Measurements from ENCODE around the gene ELN.
"Not testable (repeated sequence)": the region's sequence is repeated elsewhere in the genome, so short reads cannot be mapped to it uniquely, and the experiment has no call there.

The ELN gene

DNA sequence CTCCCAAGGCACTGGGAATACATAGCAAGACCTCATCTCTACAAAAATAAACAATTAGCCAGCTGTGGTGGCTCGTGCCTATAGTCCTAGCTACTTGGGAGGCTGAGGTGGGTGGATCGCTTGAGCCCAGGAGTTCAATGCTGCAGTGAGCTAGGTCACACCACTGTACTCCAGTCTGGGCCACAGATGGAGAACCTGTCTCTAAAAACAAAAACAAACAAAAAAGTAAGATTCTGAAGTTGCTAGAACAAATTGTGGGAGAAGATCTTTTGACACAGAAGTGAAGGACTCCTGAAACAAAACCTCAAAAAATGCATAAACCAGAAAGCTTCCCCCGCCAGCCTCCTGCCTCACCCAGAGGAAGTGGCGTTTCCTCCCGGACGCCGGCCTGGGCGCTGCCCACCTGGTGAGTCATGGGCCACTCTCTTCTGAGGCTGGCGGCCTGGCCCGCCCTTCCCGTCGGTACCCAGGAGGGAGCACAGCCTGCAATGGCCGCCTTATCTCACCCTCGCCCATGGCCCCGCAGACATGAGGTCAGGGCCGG is 25.4 kb upstream of the ELN start:
- no peak for DNase-seq

- DNase-seq = no peak
These were observed 24.4 kb upstream of the ELN start for GRCh38 chr7:74003621-74004020.

- no peak for DNase-seq
These were observed 21.9 kb upstream of the ELN start for GRCh38 chr7:74006032-74006431.

- no peak for DNase-seq
These were observed 21.3 kb upstream of the ELN start for GRCh38 chr7:74006451-74007241.

GRCh38 chr7:74007242-74007567 is 20.8 kb upstream of the ELN start:
- DNase-seq = no peak

DNA sequence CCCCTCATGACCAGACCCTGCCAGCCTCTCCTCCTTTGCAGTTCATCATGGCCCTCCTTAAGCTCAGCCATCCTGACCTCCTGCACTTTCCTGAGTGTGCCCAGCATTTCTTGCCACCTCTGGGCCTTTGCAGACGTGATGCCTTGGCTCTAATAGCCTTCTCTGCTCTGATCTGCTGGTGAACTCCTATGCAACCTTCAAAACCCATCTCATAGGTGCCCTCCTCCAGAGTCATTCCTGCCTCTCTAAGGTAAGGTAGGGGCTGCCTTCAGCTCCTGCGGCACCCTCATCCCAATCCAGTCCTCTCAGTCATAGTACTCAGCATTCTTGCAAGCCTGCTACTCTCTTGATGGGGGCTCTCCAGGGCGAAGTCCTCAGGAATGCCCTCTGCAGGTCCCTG is 19.3 kb upstream of the ELN start:
- DNase-seq = no peak

- no peak for DNase-seq
These were observed 18.3 kb upstream of the ELN start for GRCh38 chr7:74009719-74010118.

- no peak for DNase-seq
These were observed 17.6 kb upstream of the ELN start for GRCh38 chr7:74010407-74010806.

DNA sequence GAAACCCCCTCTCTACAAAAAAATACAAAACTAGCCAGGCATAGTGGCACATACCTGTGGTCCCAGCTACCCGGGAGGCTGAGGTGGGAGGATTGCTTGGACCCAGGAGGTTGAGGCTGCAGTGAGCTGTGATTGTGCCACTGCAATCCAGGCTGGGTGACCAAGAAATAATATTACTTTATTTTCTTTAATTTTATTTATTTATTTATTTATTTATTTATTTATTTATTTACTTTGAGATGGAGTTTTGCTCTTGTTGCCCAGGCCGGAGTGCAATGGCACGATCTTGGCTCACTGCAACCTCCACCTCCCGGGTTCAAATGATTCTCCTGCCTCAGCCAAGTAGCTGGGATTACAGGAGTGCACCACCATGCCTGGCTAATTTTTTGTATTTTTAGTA is 16.6 kb upstream of the ELN start:
- DNase-seq = not testable (repeated sequence)

DNA sequence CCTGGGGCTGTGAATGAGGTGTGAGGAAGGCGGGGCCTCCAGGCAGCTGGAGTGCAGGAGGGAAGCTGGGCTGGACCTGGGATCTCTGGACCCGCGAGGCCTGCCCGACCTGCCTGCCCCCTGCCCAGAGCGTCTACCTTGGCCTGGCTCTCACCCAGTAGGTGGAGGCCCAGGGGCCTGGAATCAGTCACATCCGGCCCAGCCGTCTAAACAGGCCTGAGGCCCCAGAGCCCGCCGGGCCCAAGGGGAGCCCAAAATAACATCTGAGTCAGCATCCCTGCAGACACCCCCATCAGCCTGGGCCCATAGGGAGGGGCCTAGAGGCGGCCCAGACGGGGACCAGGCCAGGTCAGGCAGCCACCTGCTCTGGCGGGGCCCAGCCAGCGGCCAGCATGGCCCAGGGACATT is 15.1 kb upstream of the ELN start:
- no peak for DNase-seq

DNA sequence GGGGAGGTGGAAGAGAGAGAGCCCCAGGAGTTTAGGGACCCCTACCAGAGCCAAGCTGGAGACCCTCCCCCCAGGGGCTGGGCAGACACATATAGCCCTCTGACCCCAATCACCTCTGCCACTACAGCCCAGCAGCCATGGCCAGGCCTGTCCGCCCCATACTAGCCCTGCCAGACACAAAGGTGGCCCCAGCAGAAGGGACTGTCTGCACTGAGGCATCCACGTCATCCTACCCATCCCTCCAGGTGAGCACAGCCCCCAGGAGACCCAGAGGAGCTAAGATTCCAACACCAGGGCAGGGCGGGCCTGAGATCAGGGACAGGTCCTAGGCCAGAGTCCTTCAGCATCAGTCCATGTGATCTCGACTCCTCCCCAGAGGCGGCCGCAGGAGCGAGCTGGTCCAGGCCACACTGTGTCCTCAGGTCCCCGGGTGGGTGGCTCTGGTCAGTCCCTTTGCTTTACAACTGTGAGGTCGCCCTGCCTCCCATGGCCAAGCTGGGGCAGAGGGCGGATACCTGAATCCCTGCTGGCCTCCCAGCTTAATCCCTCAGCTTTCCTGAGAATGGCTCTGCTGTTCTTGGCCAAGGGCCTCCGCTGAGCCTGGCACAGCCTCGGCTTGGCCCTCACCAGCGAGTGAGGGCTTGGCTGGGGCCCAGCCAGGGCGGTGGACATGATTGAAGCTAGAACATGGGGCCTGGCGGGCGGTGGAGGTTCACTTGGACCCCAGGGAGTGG is 14.3 kb upstream of the ELN start:
- DNase-seq = no peak

- no peak for DNase-seq
These were observed 13.0 kb upstream of the ELN start for GRCh38 chr7:74014931-74015330.

DNA sequence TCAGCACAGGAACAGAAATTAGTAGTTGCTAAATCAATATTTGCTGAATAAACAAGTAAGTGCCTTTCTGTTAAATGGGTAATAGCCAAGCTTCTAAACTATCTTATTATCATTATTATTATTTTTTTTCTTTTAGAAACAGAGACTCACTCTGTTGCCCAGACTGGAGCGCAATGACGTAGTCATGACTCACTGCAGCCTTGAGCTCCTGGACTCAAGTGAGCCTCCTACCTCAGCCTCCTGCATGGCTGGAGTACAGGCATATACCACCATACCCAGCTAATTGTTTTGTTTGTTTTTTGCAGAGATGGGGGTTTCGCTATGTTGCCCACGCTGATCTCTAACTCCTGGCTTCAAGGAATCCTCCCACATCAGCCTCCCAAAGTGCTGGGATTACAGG is 12.3 kb upstream of the ELN start:
- DNase-seq = no peak

- no peak for DNase-seq
These were observed 10.8 kb upstream of the ELN start for GRCh38 chr7:74017125-74017524.

DNA sequence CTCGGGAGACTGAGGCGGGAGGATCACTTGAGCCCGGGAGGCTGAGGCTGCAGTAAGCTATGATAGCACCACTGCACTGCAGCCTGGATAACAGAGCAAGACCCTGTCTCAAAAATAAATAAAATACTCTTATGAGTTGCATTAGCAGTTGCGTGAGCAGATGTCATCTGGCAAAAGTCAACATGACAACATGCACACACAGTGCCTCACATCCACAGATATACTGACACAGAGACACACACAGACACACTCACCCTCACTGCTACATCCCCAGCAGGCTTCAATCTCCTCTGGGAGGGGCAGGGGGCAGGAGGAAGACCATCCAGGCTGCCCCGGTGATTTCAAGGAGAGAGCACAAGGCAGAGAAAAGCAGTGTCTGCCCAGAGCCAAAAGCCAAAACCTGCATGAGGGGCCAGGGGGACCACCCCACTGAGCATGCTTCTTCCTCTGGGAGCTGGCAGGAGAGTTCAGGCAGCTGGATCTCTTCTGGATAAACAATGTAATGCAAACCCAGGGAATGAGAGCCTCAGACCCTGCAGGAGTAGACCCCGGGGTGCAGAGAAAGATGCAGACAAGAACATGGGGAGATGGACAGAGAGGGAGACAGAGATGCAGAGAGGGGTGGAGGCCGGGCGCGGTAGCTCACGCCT is 9.6 kb upstream of the ELN start:
- DNase-seq = no peak

GRCh38 chr7:74019149-74019548 is 8.8 kb upstream of the ELN start:
- DNase-seq = no peak

- DNase-seq = no peak
These were observed 7.6 kb upstream of the ELN start for GRCh38 chr7:74020390-74020789.

GRCh38 chr7:74021546-74022320 is 6.2 kb upstream of the ELN start:
- DNase-seq = no peak

- no peak for DNase-seq
These were observed 5.5 kb upstream of the ELN start for GRCh38 chr7:74022507-74022906.

DNA sequence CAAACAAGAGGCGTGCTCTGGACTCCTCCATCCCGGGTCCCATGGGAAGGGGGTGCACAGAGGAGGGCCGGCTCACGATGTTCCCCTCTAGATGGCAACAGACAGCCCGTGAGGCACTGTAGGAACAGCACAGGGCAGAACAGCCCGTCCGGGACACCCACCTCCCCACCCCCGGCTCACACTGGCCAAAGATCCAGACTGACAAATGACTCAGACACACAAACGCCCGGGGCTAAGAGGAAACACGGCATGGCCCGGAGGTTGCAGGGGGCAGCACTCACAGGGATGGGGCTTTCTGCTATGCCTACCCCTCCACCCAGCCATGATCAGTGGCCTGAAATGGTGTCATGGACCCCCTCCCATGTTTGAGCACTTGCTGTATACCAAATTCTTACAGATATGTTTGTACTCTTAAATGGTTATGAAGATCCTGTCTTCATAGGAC is 4.9 kb upstream of the ELN start:
- DNase-seq = no peak

DNA sequence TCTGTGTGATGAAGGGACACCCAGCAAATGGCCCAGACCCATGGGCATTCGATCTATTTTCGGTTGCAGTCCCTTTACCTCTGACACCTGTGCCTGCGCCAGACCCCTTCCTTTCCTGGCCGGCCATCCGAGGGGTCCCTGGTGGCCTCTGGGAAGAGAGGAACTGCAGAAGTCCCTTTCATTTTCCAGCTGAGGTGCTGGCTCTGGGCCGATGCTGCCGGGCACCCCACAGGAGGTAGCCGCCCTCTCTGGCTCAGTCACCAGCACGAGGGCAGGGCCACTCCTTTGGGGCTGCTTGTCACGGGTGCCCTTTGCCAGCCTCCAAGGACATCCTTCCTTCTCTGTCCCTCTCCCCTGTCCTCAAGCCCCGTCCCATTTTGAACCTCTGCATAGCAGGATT is 4.2 kb upstream of the ELN start:
- no peak for DNase-seq

- DNase-seq = no peak
These were observed 2.8 kb upstream of the ELN start for GRCh38 chr7:74025146-74025545.

DNA sequence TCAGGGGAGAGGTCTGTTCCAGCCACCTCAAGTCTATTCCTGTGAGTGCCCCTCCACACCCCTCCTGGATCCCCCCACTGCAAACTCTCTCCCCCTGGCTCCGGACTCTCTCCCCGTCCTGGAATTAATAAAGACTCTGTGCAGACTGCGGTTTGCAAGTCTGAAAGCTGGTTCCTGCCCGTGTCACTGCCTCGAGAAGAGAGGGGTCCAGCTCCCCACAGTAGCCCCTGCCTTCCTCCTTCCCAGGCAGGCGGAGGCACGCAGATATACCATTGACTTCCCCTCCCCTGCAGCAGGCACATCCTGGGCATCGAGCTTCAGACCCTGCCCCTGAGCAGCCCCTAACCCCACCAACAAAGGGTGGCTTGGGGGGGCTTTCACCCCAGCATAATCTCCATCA is 2.2 kb upstream of the ELN start:
- no peak for DNase-seq

All from NCI-H524 treated with DMSO at 0.1 percent for 48 hours (cell line).